Ishikawa (cell line): ENCODE results near the gene SELENOM.

Experiments
- CEBPB ChIP-seq: IDR thresholded peaks from 2 replicates; pipeline ENCODE4 v1.6.1; 2012
- EP300 ChIP-seq: IDR thresholded peaks from 2 replicates; pipeline ENCODE4 v1.6.1; 2012; ENCODE audit warnings: borderline replicate concordance
- RAD21 ChIP-seq: IDR thresholded peaks from 2 replicates; pipeline ENCODE4 v1.6.1; 2012; ENCODE audit warnings: low read depth
- TAF1 ChIP-seq: IDR thresholded peaks from 2 replicates; pipeline ENCODE4 v1.6.1; 2012; ENCODE audit warnings: low read depth, mild to moderate bottlenecking
- YY1 ChIP-seq: IDR thresholded peaks from 2 replicates; pipeline ENCODE4 v1.6.1; 2012; ENCODE audit warnings: low read depth

GRCh38 chr22:31099841-31100761 is 7.3 kb downstream of the SELENOM start:
- TF ChIP-seq TAF1 (no peak), EP300 (no peak), CEBPB (no peak), RAD21 (no peak), YY1 (no peak)
